ENCODE measurements around the gene SHC3.

- no peak for TF ChIP-seq POLR2AphosphoS5 (IDR thresholded peaks at IDR 0.05)
- no peak for TF ChIP-seq CTCF (IDR thresholded peaks at IDR 0.05)
- no peak for TF ChIP-seq EP300 (IDR thresholded peaks at IDR 0.05)
- no peak for TF ChIP-seq POLR2A (IDR thresholded peaks at IDR 0.05)
These were observed 23.8 kb downstream of the SHC3 start for GRCh38 chr9:89154651-89155336.

Data from gastroesophageal sphincter (tissue), 3 donors.